DLD1 (cell line): ENCODE data around the gene TGFBR3L.
"Not testable (repeated sequence)": the region's sequence is repeated elsewhere in the genome, so short reads cannot be mapped to it uniquely, and the experiment has no call there.

Experiments used
- in situ Hi-C: cut with HindIII; loops from 2 replicates; pipeline ENCODE4 v1.10.0; 2017; ENCODE audit warnings: low sequenced_read_pairs

The TGFBR3L gene

GRCh38 chr19:7915250-7916102 is 846 bp downstream of the TGFBR3L start:
- in situ Hi-C loops = no loop called here

- in situ Hi-C loops = no loop called here
Measured at GRCh38 chr19:7916103-7916954, 1.7 kb downstream of the TGFBR3L start.

GRCh38 chr19:7916955-7917266 is 2.3 kb downstream of the TGFBR3L start:
- in situ Hi-C loops = no loop called here

- in situ Hi-C loops = no loop called here
Measured at GRCh38 chr19:7917267-7918061, 2.8 kb downstream of the TGFBR3L start.

GRCh38 chr19:7918062-7918614 is 3.5 kb downstream of the TGFBR3L start:
- in situ Hi-C loops = not testable (repeated sequence)

GRCh38 chr19:7918615-7919421 is 4.2 kb downstream of the TGFBR3L start:
- in situ Hi-C loops = no loop called here

- in situ Hi-C loops = no loop called here
Measured at GRCh38 chr19:7919610-7920518, 5.2 kb downstream of the TGFBR3L start, which contains the start of gene SNAPC2. Gene SNAPC2 (plus strand): TSS chr19:7920338. CDS start chr19:7920367, 29 bp downstream.

GRCh38 chr19:7920519-7921301 is 6.1 kb downstream of the TGFBR3L start:
- in situ Hi-C loops = no loop called here

GRCh38 chr19:7921302-7921966 is 6.8 kb downstream of the TGFBR3L start:
- in situ Hi-C loops = no loop called here

GRCh38 chr19:7921967-7922835 is 7.6 kb downstream of the TGFBR3L start:
- in situ Hi-C loops = no loop called here

GRCh38 chr19:7922836-7923195 is 8.2 kb downstream of the TGFBR3L start:
- in situ Hi-C loops = no loop called here

GRCh38 chr19:7923295-7924191 is 8.9 kb downstream of the TGFBR3L start:
- in situ Hi-C loops = no loop called here

GRCh38 chr19:7924241-7924640 is 9.6 kb downstream of the TGFBR3L start:
- in situ Hi-C loops = no loop called here

- in situ Hi-C loops = no loop called here
Measured at GRCh38 chr19:7924651-7925170, 10.1 kb downstream of the TGFBR3L start.

- in situ Hi-C loops = no loop called here
Measured at GRCh38 chr19:7925171-7925851, 10.7 kb downstream of the TGFBR3L start.
